Measurements from ENCODE around the gene ZNF383. TPM values are rescaled to one million over a fixed set of nuclear protein-coding genes. Genes with fewer than 3 reads are reported as not detected.
A peak's percentile ranks its signal among the peaks of the same experiment; 100 is the strongest.
"Not testable (repeated sequence)": the region's sequence is repeated elsewhere in the genome, so short reads cannot be mapped to it uniquely, and the experiment has no call there.

The ZNF383 gene
- total RNA-seq, result 10 to 100 TPM in 1 of 4 donors, 1 to 10 TPM in 3; 1.5 to 54.9 (median 9.5) TPM

- H3K9me3 ChIP-seq, result no peaks in the 10 kb centered on the region
- WGBS, 2 donors (ENCODE audit: low coverage in 1 of 2), result 0 to 1% methylated on average over 8 to 42 of the region's 44 CpGs
- DNase-seq, result peak; percentile 86
- in situ Hi-C loops (cut with MboI; ENCODE audit: low pct_ligation_motif_present in 1 of 4, low pct_unique_long_range_greater_than_20kb in 1 of 4, low sequenced_read_pairs in 3 of 4) (loop anchor here in 1 of 4 donors (25.0 kb wide), 1 partner anchor 119 kb away; a partner anchor contains a TSS), intact Hi-C loops (cut with DNase I; ENCODE audit: low total_unique reads) (no loop called here)
- H3K4me1 ChIP-seq, result peaks cover 4 to 13% (median 10%) of the 10 kb centered on the region in 4 donors
- H3K27me3 ChIP-seq, result no peaks in the 10 kb centered on the region
- H3K27ac ChIP-seq, result peak within 1 kb of the TSS; percentile 87 to 96 (median 90)
- peaks cover 0 to 25% (median 4%) of the 10 kb centered on the region in 4 donors for H3K36me3 ChIP-seq
- TF ChIP-seq POLR2AphosphoS5 (IDR thresholded peaks at IDR 0.05), result peak; percentile 11 to 71 (median 54)
- no peak for TF ChIP-seq CTCF (IDR thresholded peaks at IDR 0.05)
- no peak for TF ChIP-seq EP300 (IDR thresholded peaks at IDR 0.05; ENCODE audit: low read depth)
- peak; percentile 75 for TF ChIP-seq POLR2A (IDR thresholded peaks at IDR 0.05)
- H3K4me3 ChIP-seq, result peak within 1 kb of the TSS; percentile 61 to 86 (median 80)
Measured at GRCh38 chr19:37217775-37218591, at the start of gene ZNF383. TSS of gene ZNF383 (plus strand) at chr19:37218214. CDS start at chr19:37230454, 12,240 bp downstream.

- Histone ChIP-seq H3K4me3 (peak within 1 kb of the TSS; percentile 52 to 74 (median 58)), H3K4me1 (peaks cover 0 to 8% (median 3%) of the 10 kb centered on the region in 4 donors), H3K36me3 (peaks cover 0 to 34% (median 13%) of the 10 kb centered on the region in 4 donors), H3K27me3 (no peaks in the 10 kb centered on the region), H3K27ac (peak within 1 kb of the TSS; percentile 62 to 82 (median 76)), H3K9me3 (peaks cover 21 to 30% of the 10 kb centered on the region in 2 donors)
- peak; percentile 92 for DNase-seq
- intact Hi-C loops (cut with DNase I; ENCODE audit: low total_unique reads) (no loop called here), in situ Hi-C loops (cut with MboI; ENCODE audit: low pct_ligation_motif_present in 1 of 4, low pct_unique_long_range_greater_than_20kb in 1 of 4, low sequenced_read_pairs in 3 of 4) (no loop called here)
- WGBS, 2 donors (ENCODE audit: low coverage in 1 of 2), result 5 to 12% methylated on average over 13 to 30 of the region's 30 CpGs
- TF ChIP-seq POLR2AphosphoS5 (IDR thresholded peaks at IDR 0.05) (peak; percentile 23 to 59 (median 38)), CTCF (IDR thresholded peaks at IDR 0.05) (peak in 3 of 5 experiments; percentile 21 to 36 (median 29)), POLR2A (IDR thresholded peaks at IDR 0.05) (no peak), EP300 (IDR thresholded peaks at IDR 0.05; ENCODE audit: low read depth) (no peak)
Measured at GRCh38 chr19:37172368-37173366, 45.3 kb upstream of the ZNF383 start, which contains the start of gene ZNF585A. TSS of gene ZNF585A (minus strand) at chr19:37172695. CDS start at chr19:37169910, 2,785 bp downstream.

- H3K4me3 ChIP-seq; H3K27ac ChIP-seq; DNase-seq; intact Hi-C loops (cut with DNase I; ENCODE audit: low total_unique reads); H3K27me3 ChIP-seq; H3K4me1 ChIP-seq; in situ Hi-C loops (cut with MboI; ENCODE audit: low pct_ligation_motif_present in 1 of 4, low pct_unique_long_range_greater_than_20kb in 1 of 4, low sequenced_read_pairs in 3 of 4): not testable (repeated sequence)
- Histone ChIP-seq H3K36me3 (peaks cover 0 to 65% (median 25%) of the 10 kb centered on the region in 4 donors), H3K9me3 (peaks cover 74 to 87% of the 10 kb centered on the region in 2 donors)
- WGBS, 2 donors (ENCODE audit: low coverage in 1 of 2), result 93% methylated on average over 4 of the region's 4 CpGs; no CpG with 5 or more reads in 1 of the 2 donors
Measured at GRCh38 chr19:37186071-37186470, 31.9 kb upstream of the ZNF383 start.

- DNase-seq; in situ Hi-C loops (cut with MboI; ENCODE audit: low pct_ligation_motif_present in 1 of 4, low pct_unique_long_range_greater_than_20kb in 1 of 4, low sequenced_read_pairs in 3 of 4); H3K4me3 ChIP-seq; intact Hi-C loops (cut with DNase I; ENCODE audit: low total_unique reads); H3K27ac ChIP-seq; H3K4me1 ChIP-seq; H3K27me3 ChIP-seq: not testable (repeated sequence)
- peaks cover 51 to 69% of the 10 kb centered on the region in 2 donors for H3K9me3 ChIP-seq
- 97 to 99% methylated on average over 4 of the region's 4 CpGs for WGBS, 2 donors (ENCODE audit: low coverage in 1 of 2)
- H3K36me3 ChIP-seq, result peaks cover 0 to 91% (median 39%) of the 10 kb centered on the region in 4 donors
Measured at GRCh38 chr19:37195248-37195647, 22.8 kb upstream of the ZNF383 start.

GRCh38 chr19:37197115-37197514, 20.9 kb upstream of the ZNF383 start:
- peaks cover 0 to 87% (median 38%) of the 10 kb centered on the region in 4 donors for H3K36me3 ChIP-seq
- DNase-seq; in situ Hi-C loops (cut with MboI; ENCODE audit: low pct_ligation_motif_present in 1 of 4, low pct_unique_long_range_greater_than_20kb in 1 of 4, low sequenced_read_pairs in 3 of 4); intact Hi-C loops (cut with DNase I; ENCODE audit: low total_unique reads); H3K4me1 ChIP-seq; H3K4me3 ChIP-seq; H3K27ac ChIP-seq; H3K27me3 ChIP-seq: not testable (repeated sequence)
- H3K9me3 ChIP-seq, result peaks cover 42 to 56% of the 10 kb centered on the region in 2 donors
- WGBS, 2 donors (ENCODE audit: low coverage in 1 of 2), result 97 to 100% methylated on average over 1 to 5 of the region's 5 CpGs
